ENCODE results near the gene MALSU1. TPM values are rescaled to one million over a fixed set of nuclear protein-coding genes. Genes with fewer than 3 reads are reported as not detected.

The MALSU1 gene
- total and polyA plus RNA-seq, 2 experiments from 2014 or later, result 61.8 to 92.6 TPM

- Histone ChIP-seq H3K79me2 (peaks cover 5% of the 10 kb centered on the region), H3K9me2 (replicated peaks; ENCODE audit: insufficient read depth) (no peaks in the 10 kb centered on the region), H3K36me3 (replicated peaks; ENCODE audit: insufficient read depth, low read depth) (no peaks in the 10 kb centered on the region), H3K9me3 (ENCODE audit: low read depth) (no peaks in the 10 kb centered on the region), H3K27me3 (no peaks in the 10 kb centered on the region), H4K20me1 (ENCODE audit: insufficient read depth, poor library complexity, severe bottlenecking) (no peaks in the 10 kb centered on the region), H3K4me2 (peak overlapping the region; percentile 52), H3K27ac (peak overlapping the region; percentile 67), H3K4me3 (no peak overlapping the region), H2AFZ (no peak overlapping the region), H3K4me1 (ENCODE audit: insufficient read depth) (peaks cover 43% of the 10 kb centered on the region)
- 90% methylated on average over 6 of the region's 6 CpGs for WGBS (ENCODE audit: low lambda C conversion rate, missing lambda C conversion rate)
- no peak for DNase-seq (ENCODE audit: low spot score)
- TF ChIP-seq CTCF (IDR thresholded peaks at IDR 0.05; ENCODE audit: poor library complexity), result no peak
- TF ChIP-seq EZH2 (IDR thresholded peaks at IDR 0.05; ENCODE audit: borderline replicate concordance), result no peak
- no peak for TF ChIP-seq EZH2phosphoT487 (IDR thresholded peaks at IDR 0.05; ENCODE audit: low read depth, severe bottlenecking, unreplicated experiment)
Observed at GRCh38 chr7:23335621-23336020, 36.5 kb downstream of the MALSU1 start.

- Histone ChIP-seq H3K4me2 (no peak overlapping the region), H3K4me1 (ENCODE audit: insufficient read depth) (peaks cover 43% of the 10 kb centered on the region), H3K79me2 (peaks cover 5% of the 10 kb centered on the region), H3K4me3 (no peak overlapping the region), H3K27ac (no peak overlapping the region), H3K27me3 (no peaks in the 10 kb centered on the region), H2AFZ (no peak overlapping the region), H3K9me3 (ENCODE audit: low read depth) (no peaks in the 10 kb centered on the region), H3K36me3 (replicated peaks; ENCODE audit: insufficient read depth, low read depth) (no peaks in the 10 kb centered on the region), H4K20me1 (ENCODE audit: insufficient read depth, poor library complexity, severe bottlenecking) (no peaks in the 10 kb centered on the region), H3K9me2 (replicated peaks; ENCODE audit: insufficient read depth) (no peaks in the 10 kb centered on the region)
- DNase-seq (ENCODE audit: low spot score), result no peak
- WGBS (ENCODE audit: low lambda C conversion rate, missing lambda C conversion rate), result 96% methylated on average over 3 of the region's 3 CpGs
- TF ChIP-seq EZH2 (IDR thresholded peaks at IDR 0.05; ENCODE audit: borderline replicate concordance), result no peak
- no peak for TF ChIP-seq CTCF (IDR thresholded peaks at IDR 0.05; ENCODE audit: poor library complexity)
- TF ChIP-seq EZH2phosphoT487 (IDR thresholded peaks at IDR 0.05; ENCODE audit: low read depth, severe bottlenecking, unreplicated experiment), result no peak
Observed at GRCh38 chr7:23336086-23336485, 36.9 kb downstream of the MALSU1 start.

GRCh38 chr7:23336799-23337283, 37.7 kb downstream of the MALSU1 start:
- Histone ChIP-seq H3K27me3 (no peaks in the 10 kb centered on the region), H3K27ac (no peak overlapping the region), H2AFZ (no peak overlapping the region), H3K9me3 (ENCODE audit: low read depth) (no peaks in the 10 kb centered on the region), H3K4me3 (no peak overlapping the region), H3K79me2 (peaks cover 3% of the 10 kb centered on the region), H3K9me2 (replicated peaks; ENCODE audit: insufficient read depth) (no peaks in the 10 kb centered on the region), H3K4me2 (no peak overlapping the region), H3K4me1 (ENCODE audit: insufficient read depth) (peaks cover 50% of the 10 kb centered on the region), H4K20me1 (ENCODE audit: insufficient read depth, poor library complexity, severe bottlenecking) (no peaks in the 10 kb centered on the region), H3K36me3 (replicated peaks; ENCODE audit: insufficient read depth, low read depth) (no peaks in the 10 kb centered on the region)
- 75% methylated on average over 6 of the region's 6 CpGs for WGBS (ENCODE audit: low lambda C conversion rate, missing lambda C conversion rate)
- no peak for DNase-seq (ENCODE audit: low spot score)
- TF ChIP-seq EZH2 (IDR thresholded peaks at IDR 0.05; ENCODE audit: borderline replicate concordance) (no peak), CTCF (IDR thresholded peaks at IDR 0.05; ENCODE audit: poor library complexity) (no peak), EZH2phosphoT487 (IDR thresholded peaks at IDR 0.05; ENCODE audit: low read depth, severe bottlenecking, unreplicated experiment) (no peak)

GRCh38 chr7:23337374-23337773, 38.2 kb downstream of the MALSU1 start:
- no peaks in the 10 kb centered on the region for H3K27me3 ChIP-seq
- H3K27ac ChIP-seq, result no peak overlapping the region
- H3K4me2 ChIP-seq, result no peak overlapping the region
- no peaks in the 10 kb centered on the region for H3K9me2 ChIP-seq (replicated peaks; ENCODE audit: insufficient read depth)
- no peaks in the 10 kb centered on the region for H3K9me3 ChIP-seq (ENCODE audit: low read depth)
- no peak overlapping the region for H2AFZ ChIP-seq
- TF ChIP-seq EZH2 (IDR thresholded peaks at IDR 0.05; ENCODE audit: borderline replicate concordance) (no peak), CTCF (IDR thresholded peaks at IDR 0.05; ENCODE audit: poor library complexity) (no peak), EZH2phosphoT487 (IDR thresholded peaks at IDR 0.05; ENCODE audit: low read depth, severe bottlenecking, unreplicated experiment) (no peak)
- H3K36me3 ChIP-seq (replicated peaks; ENCODE audit: insufficient read depth, low read depth), result no peaks in the 10 kb centered on the region
- H3K4me3 ChIP-seq, result no peak overlapping the region
- H3K79me2 ChIP-seq, result peaks cover 2% of the 10 kb centered on the region
- peaks cover 52% of the 10 kb centered on the region for H3K4me1 ChIP-seq (ENCODE audit: insufficient read depth)
- DNase-seq (ENCODE audit: low spot score), result no peak
- no peaks in the 10 kb centered on the region for H4K20me1 ChIP-seq (ENCODE audit: insufficient read depth, poor library complexity, severe bottlenecking)

All from hepatocyte (in vitro differentiated cells).